ENCODE data around the gene IFITM10.
"Not testable (repeated sequence)": the region's sequence is repeated elsewhere in the genome, so short reads cannot be mapped to it uniquely, and the experiment has no call there.

The IFITM10 gene

DNA sequence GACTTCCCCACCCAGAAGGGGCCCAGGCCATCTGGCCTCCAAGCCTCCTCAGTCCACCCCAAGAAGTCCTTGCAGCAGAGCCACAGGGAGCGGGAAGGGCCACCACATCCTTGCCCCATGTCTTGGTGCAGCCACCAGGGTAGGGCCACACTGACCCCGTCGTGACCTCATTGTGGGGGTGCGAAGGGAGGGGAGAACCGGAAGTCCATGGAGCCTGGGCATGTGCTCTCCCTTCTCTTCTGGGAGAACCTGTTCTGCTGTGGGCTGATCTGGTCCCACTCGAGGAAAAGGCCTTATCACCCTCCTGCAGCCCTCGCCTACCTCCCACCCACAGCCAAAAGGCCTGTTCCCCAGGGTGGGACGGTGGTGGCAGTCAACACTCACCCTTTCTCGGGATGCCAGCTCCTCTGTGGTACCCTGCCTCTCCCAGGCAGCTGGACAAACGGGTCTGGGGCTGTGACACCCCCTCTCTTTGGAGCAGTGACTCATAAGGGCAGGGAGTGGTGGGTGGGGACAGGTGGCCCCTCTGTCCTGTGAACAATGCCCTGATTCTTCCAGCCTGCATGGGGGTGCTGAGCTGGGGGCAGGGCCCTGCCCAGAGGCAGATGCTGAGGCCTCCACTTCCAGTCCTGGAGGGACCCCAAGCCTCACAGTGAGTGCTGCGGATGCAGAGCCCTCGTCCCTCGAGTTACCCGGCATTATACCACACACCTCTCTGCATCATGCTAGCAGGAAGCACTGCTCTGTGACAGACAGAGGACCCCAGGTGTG, 27.9 kb upstream of the IFITM10 start:
- no peak overlapping the region for H3K4me3 ChIP-seq (ENCODE audit: low read depth, low read length)

DNA sequence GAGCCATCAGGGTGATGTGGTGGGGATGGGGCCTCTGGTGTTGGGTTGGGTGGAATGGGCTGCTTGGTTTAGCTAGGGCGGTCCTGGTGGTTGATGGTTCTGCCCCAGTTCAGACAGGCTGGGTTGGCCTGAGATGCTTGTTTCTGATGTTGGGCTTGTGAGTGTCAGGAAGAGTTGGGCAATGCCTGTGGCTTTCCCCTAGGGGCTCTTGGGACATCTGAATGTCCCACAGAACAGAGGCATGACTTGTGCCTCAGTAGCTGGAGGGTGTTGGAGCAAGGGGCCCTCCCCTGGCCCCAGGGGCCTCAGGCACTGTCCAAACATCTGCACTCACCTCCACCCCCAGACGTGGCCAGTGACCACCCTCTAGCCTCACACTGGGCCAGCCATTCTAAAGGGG, 27.3 kb upstream of the IFITM10 start:
- H3K4me3 ChIP-seq (ENCODE audit: low read depth, low read length), result no peak overlapping the region

DNA sequence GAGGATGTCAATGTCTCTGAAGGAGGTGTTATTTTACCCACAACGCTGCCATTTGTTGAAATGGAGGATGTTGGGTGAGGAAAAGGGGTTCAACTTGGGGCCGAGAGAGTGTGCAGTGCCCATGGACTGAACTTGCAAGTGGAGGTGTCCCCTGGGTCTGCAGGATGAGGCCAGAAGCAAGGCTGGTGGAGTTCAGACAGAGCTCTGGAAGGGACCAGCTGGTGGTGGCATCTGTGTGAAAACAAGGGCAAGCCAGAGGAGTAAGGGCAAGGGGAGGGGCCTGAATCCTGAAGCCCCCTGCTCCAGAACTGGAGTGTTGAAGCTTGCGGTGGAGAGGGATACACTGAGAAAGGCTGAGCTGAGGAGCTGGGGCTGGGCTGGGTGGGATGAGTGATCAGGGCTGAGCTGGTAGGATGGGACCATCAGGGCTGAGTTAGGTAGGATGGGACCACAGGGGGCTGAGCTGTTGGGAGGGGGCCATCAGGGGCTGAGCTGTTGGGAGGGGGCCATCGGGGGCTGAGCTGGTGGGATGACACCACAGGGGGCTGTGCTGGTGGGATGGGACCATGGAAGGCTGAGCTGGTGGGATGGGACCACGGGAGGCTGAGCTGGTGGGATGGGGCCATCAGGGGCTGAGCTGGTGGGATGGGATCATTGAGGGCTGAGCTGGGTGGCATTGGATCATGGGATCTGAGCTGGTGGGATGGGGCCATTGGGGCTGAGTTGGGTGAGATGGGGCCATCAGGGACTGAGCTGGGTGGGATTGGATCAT, 26.7 kb upstream of the IFITM10 start:
- H3K4me3 ChIP-seq (ENCODE audit: low read depth, low read length), result no peak overlapping the region

DNA sequence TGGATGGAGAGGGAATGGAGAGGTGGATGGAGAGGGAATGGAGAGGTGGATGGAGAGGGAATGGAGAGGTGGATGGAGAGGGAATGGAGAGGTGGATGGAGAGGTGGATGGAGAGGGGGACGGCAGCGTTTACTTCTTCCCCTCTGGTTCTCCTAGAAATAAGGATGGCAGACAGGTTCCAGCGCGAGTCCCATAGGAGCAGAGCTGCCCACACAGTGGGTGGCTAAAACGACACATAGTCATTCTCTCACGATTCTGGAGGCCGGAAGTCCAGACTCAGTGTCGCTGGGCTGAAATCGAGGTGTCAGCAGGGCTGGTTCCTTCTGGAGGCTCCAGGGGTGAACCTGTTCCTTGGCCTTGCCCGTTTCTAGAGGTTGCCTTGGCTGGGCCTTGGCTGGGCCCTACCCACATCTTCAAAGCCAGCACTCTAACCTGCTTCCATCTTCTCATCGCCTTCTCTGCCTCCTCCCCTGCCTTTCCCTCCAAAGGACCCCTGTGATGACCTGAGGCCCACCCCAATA, 26.0 kb upstream of the IFITM10 start:
- H3K4me3 ChIP-seq (ENCODE audit: low read depth, low read length), result no peak overlapping the region

DNA sequence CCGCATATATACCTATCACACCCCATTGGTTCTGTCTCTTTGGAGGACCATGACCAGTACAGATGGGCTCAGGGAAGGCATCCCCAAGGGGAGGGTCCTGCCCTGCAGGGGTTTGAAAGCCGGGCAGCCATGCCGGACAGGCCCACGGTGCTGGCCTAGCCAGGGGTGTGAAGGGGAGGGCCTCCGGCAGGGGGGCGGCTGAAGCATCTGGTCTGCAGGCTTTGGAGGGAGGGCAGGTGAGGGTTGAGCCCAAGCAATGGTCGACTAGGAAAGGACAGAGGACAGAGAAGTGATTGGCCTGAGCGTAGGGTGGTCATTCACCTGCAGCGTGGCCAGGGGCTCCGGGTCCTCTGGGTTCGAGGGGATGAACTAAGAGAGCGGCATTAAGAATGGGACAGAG, 24.5 kb upstream of the IFITM10 start:
- no peak overlapping the region for H3K4me3 ChIP-seq (ENCODE audit: low read depth, low read length)

DNA sequence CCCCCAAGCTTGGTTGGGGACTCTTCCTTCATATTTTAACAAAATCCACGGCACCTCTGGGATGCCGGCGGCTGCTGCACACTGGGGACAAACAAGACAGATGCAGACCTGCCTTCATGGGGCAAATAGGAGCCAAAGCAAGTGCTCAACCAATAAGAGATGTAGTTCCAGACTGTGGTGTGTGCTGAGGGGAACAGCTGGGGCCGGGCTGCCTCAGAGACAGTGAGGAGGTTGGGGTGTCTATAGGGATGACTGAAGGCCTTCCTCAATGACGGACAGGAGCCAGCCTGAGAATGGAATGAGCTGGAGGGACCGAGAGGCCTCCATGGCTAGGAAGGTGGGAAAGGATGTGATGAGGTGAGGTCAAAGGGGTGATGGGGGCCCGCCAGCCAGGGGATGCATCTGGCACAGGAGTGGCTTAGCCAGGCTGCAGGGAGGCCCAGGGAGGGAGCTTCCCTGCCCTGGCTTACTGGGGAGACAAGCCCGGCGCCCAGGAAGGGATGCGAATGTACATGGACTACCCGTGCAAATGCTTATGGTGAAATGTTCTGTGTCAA, 23.7 kb upstream of the IFITM10 start:
- H3K4me3 ChIP-seq (ENCODE audit: low read depth, low read length), result no peak overlapping the region

DNA sequence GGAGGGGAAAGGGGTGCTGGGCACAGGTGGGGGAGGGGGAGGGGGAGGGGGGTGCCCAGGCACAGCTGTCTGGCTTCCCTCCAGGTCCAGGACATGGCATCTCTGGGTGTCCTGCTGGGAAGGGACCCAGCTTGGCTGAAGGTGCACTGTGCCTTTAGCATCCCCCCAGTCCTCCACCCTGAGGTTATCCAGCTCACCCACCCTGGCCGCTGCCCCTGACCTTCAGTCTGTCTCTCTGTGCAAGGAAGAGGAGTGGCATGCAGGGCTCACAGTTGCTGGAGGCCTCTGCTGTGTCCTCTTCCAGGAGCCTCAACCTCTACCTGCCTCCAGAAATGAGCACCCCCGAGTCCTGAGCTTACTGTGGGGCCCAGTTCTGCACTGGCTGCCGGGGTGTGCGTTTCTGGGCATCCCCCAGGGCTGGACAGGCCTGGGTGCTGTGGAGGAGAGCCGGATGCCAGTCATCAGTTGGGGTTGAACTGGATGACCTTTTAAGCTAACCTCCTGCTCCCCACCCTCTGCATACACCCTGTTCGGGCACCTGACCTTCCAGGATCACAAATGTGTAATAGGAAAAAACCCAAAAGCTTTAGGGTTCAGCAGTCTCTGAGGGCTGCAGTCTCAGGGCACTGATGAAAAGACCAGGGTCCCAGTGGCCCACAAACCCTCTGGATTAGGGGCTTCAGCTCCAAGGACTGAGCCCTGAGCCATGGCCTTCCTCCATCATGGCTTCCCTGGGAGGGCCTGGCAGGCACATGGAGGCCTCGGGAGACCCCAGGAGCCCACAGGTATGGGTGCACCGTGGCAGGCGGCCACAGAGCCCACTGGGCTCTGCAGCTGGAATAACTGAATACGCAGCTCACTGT, 23.0 kb upstream of the IFITM10 start:
- no peak overlapping the region for H3K4me3 ChIP-seq (ENCODE audit: low read depth, low read length)

DNA sequence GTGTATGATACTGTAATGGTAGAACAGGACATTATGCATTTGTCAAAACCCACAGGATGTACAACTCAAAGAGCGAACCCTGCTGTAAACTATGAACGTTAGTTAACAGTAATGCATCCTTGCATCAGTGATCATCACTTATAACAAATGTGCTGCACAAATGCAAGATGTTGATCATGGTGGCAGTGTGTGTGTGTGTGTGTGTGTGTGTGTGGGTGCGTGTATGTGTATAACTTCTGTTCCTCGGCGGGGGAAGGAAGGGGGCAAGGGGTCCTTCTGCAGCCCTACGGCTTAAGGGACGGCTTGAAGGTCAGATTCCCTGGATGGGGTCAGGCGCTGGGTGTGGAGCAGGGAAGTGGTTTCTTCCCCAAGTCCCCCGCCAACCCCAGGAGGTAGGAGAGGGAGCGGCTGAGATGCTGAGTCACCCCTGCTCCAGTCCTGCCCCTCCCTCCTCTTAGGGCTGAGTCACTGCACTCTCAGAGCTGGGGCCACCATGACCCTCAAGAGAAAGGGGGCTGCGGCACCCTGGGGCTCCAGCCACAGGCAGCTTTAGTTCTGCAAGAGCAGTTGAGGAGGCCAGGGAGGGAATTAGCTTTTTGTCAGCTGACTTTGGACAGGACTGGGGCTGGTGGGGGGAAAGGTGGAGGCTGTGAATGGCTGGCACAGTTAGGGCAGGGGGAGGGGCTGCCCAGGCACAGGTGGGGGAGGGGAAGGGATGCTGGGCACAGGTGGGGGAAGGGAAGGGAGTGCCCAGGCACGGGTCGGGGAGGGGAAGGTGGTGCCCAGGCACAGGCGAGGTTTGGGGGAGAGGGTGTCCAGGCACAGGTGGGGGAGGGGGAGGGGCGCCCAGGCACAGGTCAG, 22.1 kb upstream of the IFITM10 start:
- no peak overlapping the region for H3K4me3 ChIP-seq (ENCODE audit: low read depth, low read length)

DNA sequence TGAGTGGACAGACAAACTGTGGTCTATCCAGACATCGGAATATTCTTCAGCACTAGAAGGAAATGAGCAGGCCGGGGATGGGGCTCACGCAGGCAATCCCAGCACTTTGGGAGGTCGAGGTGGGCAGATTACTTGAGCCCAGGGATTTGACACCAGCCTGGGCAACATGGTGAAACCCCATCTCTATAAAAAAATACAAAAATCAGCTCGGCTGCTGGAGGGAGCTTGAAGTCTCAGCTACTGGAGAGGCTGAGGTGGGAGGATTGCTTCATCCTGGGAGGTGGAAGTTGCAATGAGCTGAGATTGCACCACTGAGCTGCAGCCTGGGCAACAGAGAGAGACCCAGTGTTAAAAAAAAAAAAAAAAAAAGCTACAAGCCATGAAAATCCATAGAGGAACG, 21.3 kb upstream of the IFITM10 start:
- H3K4me3 ChIP-seq (ENCODE audit: low read depth, low read length), result no peak overlapping the region

DNA sequence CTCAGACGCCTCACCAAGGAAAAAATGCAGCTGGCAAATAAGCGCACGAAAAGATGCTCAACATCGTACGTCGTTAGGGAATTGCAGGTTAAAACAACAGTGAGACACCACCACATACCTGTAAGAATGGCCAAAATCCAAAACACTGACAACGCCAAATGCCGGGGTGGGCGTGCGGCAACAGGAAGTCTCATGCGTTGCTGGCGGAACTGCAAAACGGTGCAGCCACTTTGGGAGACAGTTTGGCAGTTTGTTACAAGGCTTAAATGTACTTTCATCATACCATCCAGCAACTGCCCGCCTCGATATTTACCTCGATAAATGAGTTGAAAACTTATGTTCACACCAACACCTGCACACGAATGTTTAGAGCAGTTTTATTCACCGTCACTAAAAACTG, 20.9 kb upstream of the IFITM10 start:
- no peak overlapping the region for H3K4me3 ChIP-seq (ENCODE audit: low read depth, low read length)

DNA sequence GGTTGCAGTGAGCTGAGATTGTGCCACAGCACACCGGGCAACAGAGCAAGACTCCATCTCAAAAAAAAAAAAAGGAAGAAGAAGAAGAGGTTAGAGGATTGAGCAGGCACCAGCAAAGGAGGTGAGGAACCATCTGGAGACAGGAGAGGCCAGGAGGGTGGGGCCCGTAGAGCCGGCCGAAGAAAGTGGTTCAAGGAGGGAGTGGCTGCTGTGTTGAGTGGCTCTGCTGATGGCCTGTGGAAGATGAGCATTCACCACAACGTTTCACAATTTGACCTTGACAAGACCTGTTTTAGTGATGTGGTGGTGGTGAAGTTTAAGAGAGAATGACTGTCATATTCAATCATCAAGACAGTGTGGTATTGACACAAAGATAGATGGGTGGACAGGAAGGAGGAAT, 20.1 kb upstream of the IFITM10 start:
- H3K4me3 ChIP-seq (ENCODE audit: low read depth, low read length), result no peak overlapping the region

DNA sequence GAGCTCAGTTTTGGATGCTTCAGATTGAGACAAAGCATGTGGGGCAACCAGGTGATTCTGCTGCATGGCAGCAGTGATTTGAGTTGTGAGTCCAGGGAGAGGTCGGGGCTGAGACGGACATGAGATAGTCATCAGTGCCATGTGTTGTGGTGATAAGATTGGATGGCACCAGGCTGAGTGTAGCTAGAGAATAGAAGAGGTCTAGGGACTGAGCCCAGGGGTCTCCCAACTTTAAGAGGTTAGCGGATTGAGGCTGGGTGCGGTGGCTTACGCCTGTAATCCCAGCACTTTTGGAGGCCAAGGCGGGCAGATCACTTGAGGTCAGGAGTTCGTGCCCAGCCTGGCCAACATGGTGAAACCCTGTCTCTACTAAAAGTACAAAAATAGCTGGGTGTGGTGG, 19.7 kb upstream of the IFITM10 start:
- H3K4me3 ChIP-seq (ENCODE audit: low read depth, low read length), result no peak overlapping the region

DNA sequence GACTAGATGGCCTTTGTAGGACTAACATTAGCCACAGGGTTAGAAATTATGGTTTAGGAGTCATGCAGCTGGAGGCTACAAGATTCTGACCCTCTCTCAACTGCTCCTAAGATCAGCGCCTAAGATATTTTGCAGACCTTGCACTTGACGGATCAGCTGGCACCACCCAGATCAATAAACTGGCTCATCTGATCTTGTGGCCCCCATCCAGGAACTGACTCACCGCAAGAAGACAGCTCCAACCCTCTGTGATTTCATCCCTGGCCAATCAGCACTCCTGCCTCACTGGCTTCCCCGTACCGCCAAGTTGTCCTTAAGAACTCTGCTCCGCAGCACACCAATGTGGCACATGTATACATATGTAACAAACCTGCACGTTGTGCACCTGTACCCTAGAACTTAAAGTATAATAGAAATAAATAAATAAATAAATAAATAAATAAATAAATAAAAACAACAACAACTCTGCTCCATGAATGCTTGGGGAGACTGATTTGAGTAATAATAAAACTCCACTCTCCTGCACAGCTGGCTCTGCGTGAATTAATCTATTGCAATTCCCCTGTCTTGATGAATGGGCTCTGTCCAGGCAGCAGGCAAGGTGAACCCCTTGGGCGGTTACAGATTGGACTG, 19.0 kb upstream of the IFITM10 start:
- H3K4me3 ChIP-seq (ENCODE audit: low read depth, low read length), result not testable (repeated sequence)

DNA sequence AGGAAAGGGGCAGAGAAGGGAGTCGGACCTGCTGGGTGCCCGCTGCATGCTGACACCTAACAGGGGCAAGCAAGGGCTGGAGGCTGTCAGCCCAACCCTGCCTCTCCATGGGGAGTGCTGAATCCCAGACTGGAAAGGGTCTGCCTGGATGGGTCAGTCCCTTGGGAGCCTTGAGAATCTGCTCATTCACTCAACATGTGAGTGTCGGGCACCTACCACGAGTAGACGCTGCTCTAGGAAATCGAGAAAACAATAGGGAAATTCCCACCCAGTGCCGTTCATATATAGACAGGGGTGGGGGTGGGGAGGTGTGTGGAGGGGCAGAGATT, 17.7 kb upstream of the IFITM10 start:
- no peak overlapping the region for H3K4me3 ChIP-seq (ENCODE audit: low read depth, low read length)

DNA sequence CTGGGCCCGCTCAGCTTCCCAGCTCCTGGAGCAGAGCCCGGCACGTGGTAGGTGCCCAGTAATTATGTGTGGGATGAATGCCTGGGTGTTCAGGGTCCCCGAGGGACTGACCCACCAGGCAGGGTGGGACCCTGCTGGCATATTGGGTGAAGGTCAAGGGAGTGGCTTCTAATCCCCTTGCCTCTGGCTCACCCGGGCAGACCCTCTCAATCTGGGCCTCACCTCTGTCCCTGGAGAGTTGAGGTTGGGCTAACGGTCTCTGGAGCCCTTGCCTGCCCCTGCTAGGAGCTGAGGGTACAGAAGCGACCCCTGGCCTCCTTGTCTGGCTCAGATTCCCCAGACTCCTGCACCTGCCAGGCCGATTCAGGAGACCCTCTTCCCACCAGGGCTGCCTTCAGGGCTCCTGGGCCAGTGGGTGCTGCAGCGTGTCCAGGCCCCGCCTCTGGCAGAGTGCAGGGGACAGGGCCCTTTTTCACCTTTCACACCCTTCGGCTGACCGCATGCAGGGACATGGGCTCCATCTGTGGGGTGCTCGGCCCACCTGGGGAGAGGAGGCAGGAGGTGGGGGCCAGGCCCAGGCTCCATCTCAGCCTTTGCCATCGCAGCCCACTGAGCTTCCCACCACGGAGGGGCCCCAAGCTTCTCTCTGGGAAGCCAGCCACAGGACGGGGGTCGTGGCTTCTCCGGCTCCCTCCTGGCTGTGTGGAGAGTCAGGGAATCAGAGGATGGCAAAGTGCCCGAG, 17.2 kb upstream of the IFITM10 start:
- H3K4me3 ChIP-seq (ENCODE audit: low read depth, low read length), result no peak overlapping the region

DNA sequence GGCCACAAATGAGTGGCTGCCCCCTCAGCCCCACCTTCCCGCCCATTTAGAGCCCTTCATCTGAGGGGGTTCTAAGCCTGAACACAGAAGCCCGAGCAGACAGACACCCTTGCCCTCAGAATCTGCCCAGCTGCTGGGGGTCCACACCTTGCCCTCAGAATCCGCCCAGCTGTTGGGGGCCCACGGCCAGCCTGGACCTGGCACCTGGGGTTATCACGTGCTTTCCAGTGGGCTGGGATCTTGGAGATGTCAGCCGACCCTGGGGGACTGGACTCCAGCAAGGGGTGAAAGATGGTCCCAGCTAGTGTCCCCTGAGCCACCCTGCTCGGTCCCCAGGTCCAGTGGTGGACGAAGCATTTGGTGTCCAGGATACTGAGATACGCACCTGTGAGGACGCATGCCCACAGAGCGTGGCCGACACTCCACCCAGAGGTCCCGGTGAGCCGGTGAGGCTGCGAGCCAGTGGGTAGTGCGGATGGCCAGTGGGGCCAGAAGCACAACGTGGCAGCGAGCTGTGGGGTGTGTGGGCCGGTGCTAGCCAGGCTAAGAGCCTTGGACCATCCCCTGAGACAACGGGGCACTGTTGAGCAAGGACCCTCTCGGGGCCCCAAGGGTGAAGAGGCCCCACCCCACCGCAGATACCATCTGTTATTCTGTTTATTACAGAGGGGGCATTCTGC, 16.5 kb upstream of the IFITM10 start:
- no peak overlapping the region for H3K4me3 ChIP-seq (ENCODE audit: low read depth, low read length)

DNA sequence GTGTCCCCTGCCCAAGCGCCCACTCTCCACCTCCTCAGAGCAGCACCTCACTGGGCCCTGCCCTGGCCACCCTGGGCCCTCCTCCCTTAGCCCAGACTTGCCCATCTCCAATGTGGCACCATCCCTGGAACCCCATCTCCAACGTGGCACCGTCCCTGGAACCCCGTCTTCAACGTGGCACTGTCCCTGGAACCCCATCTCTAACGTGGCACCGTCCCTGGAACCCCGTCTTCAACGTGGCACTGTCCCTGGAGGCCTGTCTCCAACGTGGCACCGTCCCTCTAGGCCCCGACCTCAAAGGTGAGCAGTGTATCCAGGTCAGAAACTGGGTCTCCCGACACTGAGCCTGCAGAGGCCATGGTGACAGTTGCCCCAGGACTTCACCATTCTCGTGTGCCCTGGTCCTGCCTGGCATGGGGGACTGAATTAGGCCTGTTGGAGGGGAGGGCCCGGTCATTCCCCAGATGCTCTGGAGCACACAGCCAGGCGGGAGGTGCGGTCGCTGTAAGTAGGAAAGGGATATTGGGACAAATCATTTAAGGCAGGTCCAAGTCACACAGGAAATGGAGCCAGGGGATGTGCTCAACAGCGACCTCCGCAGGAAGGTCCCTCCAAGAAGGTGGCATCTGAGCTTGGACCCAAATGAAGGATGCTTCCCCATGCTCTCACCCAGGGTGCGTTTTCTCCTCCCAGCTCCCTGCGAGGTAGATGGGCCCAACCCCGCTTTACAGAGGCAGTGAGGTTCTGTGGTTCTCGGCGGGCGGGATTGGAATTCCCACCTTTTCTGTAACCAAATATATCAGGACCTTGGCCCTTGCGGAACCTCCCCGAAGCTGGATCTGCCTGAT, 15.7 kb upstream of the IFITM10 start:
- no peak overlapping the region for H3K4me3 ChIP-seq (ENCODE audit: low read depth, low read length)
